ENCODE results near the gene FOXI1.

FOXI1 gene

GRCh38 chr5:170147753-170148264 lies 42.1 kb downstream of the FOXI1 start (continued):
- TF ChIP-seq ZNF645 (tag by site-specific recombination; IDR thresholded peaks at IDR 0.05) (no peak), SP2 (tag by site-specific recombination; IDR thresholded peaks at IDR 0.05) (no peak)

GRCh38 chr5:170148430-170149205 lies 42.9 kb downstream of the FOXI1 start:
- CTCF ChIA-PET: interaction anchor here (1.0 kb wide), 2 partner anchors 36 to 474 kb away, joined by 4 to 5 read pairs; no protein-coding TSS in a partner anchor
- no peak for TF ChIP-seq ZNF670 (tag by site-specific recombination; IDR thresholded peaks at IDR 0.05; ENCODE audit: low read depth)
- no peak for TF ChIP-seq ZNF426 (tag by site-specific recombination; IDR thresholded peaks at IDR 0.05)
- TF ChIP-seq MYNN (tag by site-specific recombination; IDR thresholded peaks at IDR 0.05; ENCODE audit: borderline replicate concordance): no peak
- TF ChIP-seq ZBTB49 (tag by site-specific recombination; IDR thresholded peaks at IDR 0.05; ENCODE audit: low read depth): no peak
- no peak for TF ChIP-seq ZNF398 (tag by site-specific recombination; IDR thresholded peaks at IDR 0.05)
- TF ChIP-seq KLF8 (tag by site-specific recombination; IDR thresholded peaks at IDR 0.05): no peak
- no peak for TF ChIP-seq ZNF76 (tag by site-specific recombination; IDR thresholded peaks at IDR 0.05; ENCODE audit: borderline replicate concordance, low read depth)
- TF ChIP-seq ZSCAN5A (tag by site-specific recombination; IDR thresholded peaks at IDR 0.05): no peak
- TF ChIP-seq RBAK (tag by site-specific recombination; IDR thresholded peaks at IDR 0.05): no peak
- no peak for TF ChIP-seq PATZ1 (tag by site-specific recombination; IDR thresholded peaks at IDR 0.05)
- no peak for TF ChIP-seq ZNF830 (tag by site-specific recombination; IDR thresholded peaks at IDR 0.05; ENCODE audit: low read depth)
- no peak for TF ChIP-seq MZF1 (tag by site-specific recombination; IDR thresholded peaks at IDR 0.05; ENCODE audit: borderline replicate concordance)
- no peak for TF ChIP-seq HOXD13 (CRISPR knock-in tag; IDR thresholded peaks at IDR 0.05; ENCODE audit: borderline replicate concordance)
- no peak for TF ChIP-seq ZNF266 (tag by site-specific recombination; IDR thresholded peaks at IDR 0.05; ENCODE audit: low read depth)
- TF ChIP-seq ZNF175 (tag by site-specific recombination; IDR thresholded peaks at IDR 0.05): no peak
- TF ChIP-seq GLI4 (tag by site-specific recombination; IDR thresholded peaks at IDR 0.05): no peak
- no peak for TF ChIP-seq GFI1B (tag by site-specific recombination; IDR thresholded peaks at IDR 0.05)
- TF ChIP-seq ZNF362 (tag by site-specific recombination; IDR thresholded peaks at IDR 0.05): no peak
- TF ChIP-seq ZNF664 (tag by site-specific recombination; IDR thresholded peaks at IDR 0.05): no peak
- TF ChIP-seq OSR2 (tag by site-specific recombination; IDR thresholded peaks at IDR 0.05): no peak

More at GRCh38 chr5:170148430-170149205, 42.9 kb downstream of the FOXI1 start:
- Histone ChIP-seq H3K27ac (ENCODE audit: extremely low read depth, low read depth, low read length) (no peak overlapping the region), H3K4me3 (ENCODE audit: low read depth, low read length) (no peak overlapping the region), H3K36me3 (ENCODE audit: control insufficient read depth in 2 of 2, insufficient read depth in 1 of 2, low read length in 2 of 2) (no peaks in the 10 kb centered on the region), H3K9me3 (ENCODE audit: control insufficient read depth, insufficient read depth, low read depth, low read length) (no peaks in the 10 kb centered on the region), H3K4me1 (ENCODE audit: control insufficient read depth, insufficient read depth, low read length) (no peaks in the 10 kb centered on the region)
- POLR2A ChIA-PET: no interaction called here

Measured in HEK293 (cell line).